HG02610 (cell line): ENCODE data around the gene FRMD5.
"Not testable (repeated sequence)": the region's sequence is repeated elsewhere in the genome, so short reads cannot be mapped to it uniquely, and the experiment has no call there.

Experiments
- ATAC-seq: cut with Tn5 transposase; IDR thresholded peaks from one replicate; pipeline ENCODE4 v1.9.1; 2021; ENCODE audit warnings: mild to moderate bottlenecking, moderate library complexity; ENCODE audit not compliant: unreplicated experiment

FRMD5 gene

DNA sequence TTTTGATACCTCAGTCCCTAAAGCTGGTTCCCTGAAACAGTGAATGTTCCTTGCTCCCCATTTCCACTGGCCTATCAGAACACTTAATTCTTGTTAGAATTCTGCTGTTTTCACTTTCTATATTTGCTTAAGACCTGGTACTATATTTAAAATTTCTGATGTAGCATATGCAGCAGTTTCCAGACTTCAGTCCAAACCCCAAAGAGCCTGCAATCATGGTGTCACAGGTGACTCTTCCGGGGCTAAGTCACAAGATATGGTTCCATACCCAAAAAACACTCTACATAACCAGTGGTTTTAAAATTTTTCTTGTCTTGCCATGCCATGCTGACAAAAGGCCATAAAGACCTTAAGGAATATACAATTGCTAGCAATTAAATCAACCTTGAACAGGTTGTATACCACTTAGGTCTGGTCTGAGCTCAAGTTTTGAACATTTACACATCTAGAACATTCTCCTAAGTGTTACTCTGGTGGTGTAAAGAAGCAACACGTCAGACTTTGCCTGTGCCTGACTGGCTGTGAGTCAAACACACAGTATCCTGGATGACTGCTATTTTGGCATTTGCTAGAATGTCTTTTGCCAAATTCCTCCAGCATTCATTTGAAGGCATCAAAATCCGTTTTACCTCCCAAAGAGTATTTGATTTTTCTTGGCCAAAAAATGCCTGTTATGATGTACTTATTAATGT, 160.0 kb downstream of the FRMD5 start:
- ATAC-seq, result no peak

DNA sequence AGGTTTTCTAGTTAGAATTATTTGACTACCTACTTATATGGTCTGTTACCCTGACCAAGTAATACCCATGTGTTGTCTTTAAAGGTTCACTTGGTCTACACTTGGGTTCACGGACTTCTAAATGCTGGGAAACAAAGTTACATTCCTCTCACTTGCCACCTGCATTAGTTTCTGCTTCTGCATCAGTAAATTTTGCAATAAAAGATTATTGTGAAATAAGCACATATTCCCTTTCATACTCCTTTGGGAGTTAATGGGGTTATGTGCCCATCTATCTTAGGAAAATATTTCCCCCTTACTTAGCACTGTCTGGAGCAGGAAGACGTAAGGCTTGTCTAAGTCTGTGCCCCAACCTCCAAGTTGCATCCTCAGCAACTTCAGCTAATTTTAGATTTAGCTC, 160.7 kb downstream of the FRMD5 start:
- no peak for ATAC-seq

DNA sequence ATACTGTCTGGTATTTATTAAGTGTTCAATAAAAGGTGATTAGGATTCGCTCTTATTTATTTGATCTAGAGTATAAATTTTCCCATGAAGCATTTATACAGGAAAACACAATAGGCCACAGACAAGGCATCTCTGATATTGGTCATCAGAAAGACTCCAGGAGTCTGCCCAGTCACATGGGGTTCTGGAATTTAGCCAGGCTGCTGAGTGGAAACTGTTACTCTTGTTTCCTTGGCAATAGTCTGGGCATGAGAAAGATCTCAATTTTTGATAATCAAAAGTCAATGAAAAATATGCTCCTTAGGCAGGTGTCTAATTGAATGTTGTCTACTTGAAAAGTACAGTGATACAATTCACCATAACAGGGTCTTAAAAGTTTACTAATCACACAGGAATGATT, 161.2 kb downstream of the FRMD5 start:
- ATAC-seq, result no peak

DNA sequence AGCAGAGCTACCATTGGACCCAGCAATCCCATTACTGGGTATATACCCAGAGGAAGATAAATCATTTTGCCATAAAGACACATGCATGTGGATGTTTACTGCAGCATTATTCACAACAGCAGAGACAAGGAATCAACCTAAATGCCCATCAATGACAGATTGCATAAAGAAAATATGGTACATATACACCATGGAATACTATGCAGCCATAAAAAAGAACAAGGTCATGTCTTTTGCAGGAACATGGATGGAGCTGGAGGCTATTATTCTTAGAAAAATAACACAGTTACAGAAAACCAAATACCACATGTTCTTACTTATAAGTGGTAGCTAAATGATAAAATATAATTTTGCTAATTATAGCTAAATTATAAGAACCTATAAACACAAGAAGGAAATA, 162.3 kb downstream of the FRMD5 start:
- not testable (repeated sequence) for ATAC-seq

DNA sequence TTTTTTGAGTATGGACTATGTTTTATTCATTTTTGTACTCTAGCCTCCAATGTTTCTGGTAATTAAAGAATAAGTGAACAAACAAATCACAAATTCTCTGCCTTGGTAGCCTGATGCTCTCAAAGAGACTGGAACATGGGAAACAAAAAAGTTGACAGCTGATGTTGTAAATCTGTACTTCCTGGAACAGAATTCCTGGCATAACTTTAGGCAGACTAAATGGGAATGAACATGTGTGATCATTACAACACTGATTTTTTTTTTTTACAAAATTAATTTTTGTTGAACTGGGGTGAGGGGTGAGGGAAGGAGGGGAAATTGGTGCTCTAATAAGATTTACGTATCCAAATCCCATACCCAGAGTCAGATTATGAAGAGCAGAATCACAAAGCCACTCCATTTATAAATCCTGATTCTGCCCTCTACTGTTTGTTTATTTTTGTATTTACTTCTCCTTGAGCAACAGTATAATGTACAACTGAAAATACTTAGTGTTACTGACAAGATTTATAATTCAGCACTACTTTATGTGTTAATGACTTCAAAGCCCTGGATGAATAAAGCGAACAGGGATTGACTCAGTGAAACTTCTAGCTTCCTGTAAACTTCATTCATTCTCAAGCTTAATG, 165.0 kb downstream of the FRMD5 start:
- no peak for ATAC-seq

DNA sequence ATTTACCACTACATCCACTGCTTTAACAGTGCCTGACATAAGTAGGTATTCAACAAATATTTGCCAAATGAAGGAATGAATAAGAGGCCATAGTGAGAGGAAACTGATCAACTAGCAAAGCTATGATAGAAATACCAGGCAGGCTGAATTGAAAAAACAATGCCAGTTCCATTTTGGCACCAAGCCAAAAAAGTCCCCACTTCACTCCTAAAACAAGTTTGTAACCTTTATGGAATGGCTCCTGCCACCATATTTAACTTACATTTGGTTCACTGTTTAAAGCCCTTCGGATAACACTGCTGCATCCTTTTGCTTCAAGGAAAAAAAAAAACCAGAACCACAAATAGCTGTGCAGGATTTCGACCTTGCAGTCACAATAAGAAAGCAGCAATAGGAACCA, 166.1 kb downstream of the FRMD5 start:
- no peak for ATAC-seq

DNA sequence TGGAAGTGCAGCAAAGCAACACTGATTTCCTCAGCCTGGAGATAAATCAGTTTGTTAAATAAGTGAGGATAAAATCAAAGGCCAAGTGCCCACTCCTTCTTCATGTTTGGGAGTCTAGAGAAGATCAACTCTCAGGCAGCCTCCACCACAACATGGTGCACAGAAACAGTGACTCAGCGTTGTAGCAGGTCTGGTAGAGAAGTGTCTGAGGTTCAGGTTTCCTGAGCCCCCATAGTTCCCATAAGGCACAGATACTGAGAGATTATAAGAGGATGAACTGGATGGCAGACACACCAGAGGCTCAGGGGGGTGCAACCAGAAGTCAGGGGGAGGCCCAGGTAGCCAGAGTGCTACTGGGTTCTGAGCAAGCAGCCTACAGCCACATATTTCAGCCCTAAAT, 166.7 kb downstream of the FRMD5 start:
- no peak for ATAC-seq

DNA sequence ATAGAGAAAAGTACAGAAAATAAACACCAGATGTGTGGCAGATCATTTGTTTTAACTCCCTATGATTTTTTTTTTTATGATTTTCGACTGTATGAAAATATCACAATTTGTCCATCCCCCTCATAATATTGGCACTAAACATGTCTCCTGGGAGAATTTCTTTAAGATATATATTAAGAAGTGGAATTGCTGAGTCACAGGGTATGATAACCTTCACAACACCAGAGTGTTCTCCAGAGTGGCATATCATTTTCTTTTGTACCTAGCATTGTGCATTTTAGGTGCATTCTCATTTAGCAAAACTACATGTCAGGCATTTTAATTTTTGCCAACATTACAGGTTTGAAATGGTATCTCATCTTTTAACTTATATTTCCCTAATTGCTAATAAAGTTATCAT, 170.9 kb downstream of the FRMD5 start:
- ATAC-seq, result no peak

DNA sequence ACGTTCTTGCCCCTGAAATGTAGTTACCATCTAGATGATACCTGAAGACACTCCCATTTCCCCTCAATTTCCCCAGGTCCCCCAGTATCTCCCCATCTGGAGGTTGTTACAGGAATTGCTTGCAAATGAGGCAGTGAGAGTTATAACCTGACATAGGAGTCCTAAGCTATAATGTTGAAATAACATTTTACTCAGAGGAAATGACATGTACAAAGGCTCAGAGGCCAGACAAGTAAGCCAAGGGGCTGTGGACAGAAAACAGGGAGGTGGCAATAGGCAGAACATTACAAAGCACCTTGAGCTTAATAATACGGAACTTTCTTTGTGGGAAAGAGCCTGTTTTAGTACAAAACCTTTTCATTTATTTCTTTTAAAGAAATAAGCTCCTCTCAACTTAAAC, 171.9 kb downstream of the FRMD5 start:
- ATAC-seq, result no peak

DNA sequence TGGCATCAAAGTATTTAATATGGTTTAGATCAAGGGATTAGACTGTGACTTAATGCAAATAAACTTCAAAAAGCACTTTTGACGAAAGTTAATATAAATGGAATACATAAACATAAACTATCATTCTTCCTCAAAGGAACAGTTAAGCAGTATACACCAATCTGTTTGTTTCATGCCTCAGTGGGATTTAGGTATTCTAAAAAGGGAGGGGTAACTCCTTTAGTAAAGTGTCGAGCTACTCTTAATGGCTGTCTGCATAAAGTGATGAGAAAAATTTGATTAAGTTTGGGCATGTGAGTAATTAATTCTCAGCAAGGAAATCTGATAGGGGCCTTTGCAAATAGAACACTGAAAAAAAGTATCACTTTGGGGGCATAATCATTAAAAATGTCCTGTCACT, 176.9 kb downstream of the FRMD5 start:
- no peak for ATAC-seq

DNA sequence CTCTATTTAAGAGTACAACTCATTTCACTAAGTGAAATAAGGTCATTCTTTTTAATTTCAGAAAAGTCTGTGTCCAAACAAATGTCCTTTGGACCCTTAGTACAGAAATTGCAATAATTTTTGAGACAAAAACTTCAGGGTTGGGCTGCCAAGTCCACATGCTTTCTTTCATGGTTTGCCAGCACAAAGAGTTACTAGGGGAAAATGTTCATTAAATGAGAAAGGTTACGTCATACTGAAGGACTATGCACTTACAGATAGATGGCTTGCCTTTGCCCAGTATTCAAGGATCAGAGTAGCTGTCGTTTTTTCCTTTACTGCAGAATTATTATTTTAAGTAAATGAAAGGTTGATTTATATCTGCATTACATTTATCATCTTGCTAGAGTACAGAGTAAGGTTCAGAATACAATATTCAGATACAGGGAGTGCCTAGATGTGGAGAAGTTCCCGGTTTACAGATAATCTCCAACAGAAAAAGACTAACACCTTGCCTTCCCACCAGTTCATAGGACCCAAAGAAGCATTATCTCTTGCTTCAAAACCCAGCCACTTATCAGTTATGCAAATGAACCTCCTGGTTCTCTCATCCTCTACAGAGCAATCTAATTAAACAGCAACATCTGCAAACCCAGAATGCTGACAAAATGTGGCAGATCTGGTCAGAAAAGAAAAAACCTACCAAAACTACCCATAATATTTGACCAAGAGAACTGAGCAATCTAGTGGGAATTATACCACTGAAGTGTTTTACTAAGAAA, 179.3 kb downstream of the FRMD5 start:
- ATAC-seq, result no peak

DNA sequence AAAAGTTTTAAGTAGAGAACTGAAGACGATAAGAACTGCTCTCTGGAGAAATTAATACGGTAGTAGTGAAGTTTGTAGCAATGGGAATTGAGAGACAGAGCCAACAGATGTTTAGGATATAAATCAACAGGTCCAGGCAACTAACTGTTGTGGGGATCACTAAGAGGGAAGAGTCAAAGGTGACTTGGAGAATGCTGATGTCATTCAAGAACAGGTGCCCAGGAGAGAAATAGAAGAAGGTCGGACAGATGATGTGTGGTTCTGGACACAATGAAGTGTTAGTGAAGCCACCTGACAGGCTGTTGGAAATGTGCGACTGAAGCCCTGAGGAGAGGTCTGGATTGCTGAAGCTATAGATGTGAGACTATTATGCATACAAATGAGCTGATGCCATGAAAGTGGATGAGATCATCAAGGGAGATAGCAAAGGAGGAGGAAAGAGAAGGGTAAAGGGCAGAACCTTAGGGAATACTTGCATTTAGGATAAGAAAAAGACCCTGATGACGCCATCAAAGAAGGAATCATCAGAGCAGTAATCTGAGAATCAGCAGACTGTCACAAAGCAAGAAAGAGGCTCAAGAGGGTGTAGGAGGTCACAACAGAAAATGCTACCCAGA, 183.7 kb downstream of the FRMD5 start:
- no peak for ATAC-seq

DNA sequence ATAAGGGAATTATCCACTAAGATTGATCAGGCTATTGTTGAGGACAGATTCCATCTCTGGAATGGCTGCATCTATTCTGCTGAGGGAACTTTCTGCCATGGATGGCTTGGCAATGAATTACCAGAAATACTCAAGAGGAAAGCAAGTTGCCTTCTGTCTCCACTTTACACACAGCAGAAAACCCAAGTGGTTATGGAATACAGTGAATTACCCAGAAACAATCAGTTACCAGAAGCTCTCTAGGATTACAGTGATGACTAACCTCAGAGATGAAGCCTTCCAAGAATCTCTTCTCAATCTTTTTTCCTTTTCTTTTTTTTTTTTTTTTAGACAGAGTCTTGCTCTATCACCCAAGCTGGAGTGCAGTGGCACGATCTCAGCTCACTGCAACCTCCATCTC, 185.0 kb downstream of the FRMD5 start:
- ATAC-seq, result no peak

DNA sequence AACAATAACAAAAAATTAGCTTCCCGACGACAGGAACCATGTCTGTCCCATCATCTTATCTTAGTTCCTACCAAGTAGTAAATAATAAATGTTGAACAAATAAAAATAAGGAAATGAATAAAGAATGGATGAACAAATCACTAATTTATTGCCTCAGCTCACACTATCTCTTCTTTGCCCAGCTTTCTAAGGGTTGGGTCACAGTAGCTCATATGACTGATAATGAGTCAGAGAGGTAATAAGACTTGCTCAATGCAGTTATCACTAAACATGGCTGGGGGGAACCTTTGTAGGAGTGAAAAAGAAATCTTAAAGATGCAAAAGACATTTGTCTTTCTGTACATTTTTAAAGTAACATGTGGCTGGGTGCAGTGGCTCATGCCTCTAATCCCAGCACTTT, 186.0 kb downstream of the FRMD5 start:
- no peak for ATAC-seq

DNA sequence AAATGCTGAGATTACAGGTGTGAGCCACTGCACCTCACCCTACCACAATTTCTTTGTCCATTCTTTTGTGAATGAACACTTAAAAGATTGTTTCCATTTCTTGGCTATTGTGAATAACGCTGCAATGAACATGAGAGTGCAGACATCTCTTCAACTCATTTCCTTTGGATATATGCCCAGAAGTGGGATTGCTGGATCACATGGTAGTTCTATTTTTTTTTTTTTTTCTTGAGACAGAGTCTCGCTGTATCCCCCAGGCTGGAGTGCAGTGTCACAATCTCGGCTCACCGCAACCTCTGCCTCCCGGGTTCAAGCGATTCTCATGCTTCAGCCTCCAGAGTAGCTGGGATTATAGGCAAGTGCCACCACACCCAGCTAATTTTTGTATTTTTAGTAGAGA, 194.8 kb downstream of the FRMD5 start:
- ATAC-seq, result not testable (repeated sequence)

DNA sequence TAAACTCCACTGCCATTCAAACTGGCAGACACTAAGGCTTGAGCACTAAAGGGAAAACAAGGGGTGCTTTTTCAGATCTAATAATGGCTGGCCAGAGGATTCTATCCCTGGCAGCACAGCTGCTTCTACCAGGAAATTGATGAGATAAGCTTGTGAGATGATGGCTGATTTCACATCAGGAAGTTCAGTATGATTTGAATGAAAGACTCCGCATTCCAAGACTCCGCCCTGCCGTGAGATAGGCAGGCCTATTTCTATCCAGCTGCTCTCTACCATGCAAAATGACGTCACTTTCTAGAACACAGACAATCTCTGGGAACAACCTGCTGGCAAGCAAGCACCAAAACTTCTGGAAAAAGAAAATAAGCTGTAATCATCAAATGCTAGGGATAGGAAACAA, 196.5 kb downstream of the FRMD5 start:
- no peak for ATAC-seq

DNA sequence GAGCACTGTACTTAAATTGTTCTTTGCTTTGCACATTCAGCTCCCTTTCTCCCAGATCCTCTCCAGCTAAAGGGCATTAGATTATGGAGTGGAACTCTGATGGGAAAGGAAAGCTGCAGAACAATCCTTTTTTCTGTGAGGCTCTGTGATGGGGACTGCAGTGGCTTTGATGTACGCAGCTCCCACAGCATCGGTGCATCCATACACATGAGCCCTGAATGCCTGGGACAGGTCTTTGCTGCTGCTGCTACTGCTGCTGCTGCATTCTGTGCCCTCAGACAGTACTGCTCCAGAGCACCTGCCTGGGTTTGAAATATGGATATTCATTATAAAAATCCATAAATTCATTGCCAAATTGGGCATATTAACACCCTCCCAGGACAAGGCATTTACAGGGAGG, 203.9 kb downstream of the FRMD5 start:
- ATAC-seq, result no peak

DNA sequence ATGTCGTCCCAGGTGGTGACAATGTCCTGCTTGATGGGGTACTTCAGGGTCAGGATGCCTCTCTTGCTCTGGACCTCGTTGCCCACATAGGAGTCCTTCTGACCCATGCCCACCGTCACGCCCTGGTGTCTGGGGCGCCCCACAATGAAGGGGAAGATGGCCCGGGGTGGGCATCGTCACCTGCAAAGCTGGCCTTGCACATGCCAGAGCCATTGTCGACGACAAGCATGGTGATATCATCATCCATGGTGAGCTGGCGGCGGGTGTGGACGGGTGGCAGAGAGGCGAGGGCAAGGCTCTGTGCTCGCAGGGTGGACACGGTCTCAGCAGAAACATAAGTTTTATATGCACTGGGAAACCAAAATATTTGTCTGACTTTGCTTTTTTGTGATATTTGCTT, 205.1 kb downstream of the FRMD5 start:
- ATAC-seq, result no peak

DNA sequence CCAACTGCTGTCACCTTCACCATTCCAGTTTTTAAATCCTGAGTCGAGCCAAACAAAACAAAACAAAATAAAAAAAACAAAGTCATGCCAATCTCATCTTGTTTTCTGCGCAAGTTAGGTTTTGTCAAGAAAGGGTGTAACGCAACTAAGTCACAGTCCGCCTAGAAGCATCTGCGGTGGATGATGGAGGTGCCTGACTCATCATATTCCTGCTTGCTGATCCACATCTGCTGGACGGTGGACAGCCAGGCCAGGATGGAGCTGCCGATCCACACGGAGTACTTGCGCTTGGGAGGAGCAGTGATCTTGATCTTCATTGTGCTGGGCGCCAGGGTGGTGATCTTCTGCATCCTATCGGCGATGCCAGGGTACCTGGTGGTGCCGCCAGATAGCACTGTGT, 206.2 kb downstream of the FRMD5 start:
- ATAC-seq, result no peak

DNA sequence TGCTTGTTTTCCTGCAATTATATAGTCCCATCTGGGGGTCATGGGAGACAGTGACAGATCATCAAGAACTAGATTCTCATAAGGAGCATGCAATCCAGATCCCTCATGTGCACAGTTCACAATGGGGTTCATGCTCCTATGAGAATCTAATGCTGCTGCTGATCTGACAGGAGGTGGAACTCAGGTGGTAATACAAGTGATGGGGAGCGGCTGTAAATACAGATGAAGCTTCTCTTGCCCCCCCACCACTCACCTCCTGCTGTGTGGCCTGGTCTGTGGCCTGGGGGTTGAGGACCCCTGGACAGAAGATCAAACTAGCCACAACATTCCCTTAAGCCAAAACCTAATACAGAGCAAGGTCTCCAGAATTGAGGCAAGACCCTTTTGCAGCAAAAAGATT, 207.1 kb downstream of the FRMD5 start:
- no peak for ATAC-seq

DNA sequence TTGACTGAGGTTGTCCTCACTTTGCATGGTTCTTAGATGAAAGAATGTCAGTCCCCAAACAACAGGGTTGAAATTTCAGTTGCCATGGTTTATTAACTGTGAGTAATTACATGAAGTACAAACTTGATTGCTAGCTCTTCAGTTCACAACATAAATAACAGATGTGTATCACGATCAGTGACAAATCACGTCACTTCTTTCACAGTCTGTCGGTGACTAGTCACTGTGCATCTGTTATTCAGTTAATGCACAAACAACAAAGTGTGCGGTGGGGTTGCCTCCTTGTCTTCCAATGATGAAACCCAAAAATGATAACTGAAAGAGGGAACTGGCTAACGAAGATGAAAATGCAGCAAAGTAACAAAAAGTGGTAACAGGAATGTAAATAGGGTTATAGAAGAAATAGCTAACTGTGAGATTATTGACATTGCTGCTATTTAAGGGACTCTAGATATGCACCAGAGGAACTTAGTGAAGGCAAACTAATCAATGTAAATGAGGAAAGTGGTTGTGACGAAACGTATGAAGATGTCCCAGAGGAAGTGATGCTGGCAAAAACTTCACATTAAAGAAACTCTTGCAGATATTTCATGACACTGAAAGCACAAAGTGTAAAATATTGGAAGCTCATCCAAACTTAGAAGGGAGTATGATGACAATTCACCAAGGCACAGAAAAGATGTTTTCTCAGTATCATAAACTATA, 208.9 kb downstream of the FRMD5 start:
- ATAC-seq, result no peak
